Activated T-helper 1 cell treated with anti-CD3 and anti-CD28 coated beads, Interleukin-12 subunit alpha, Interleukin-12 subunit beta, Interleukin-2, Interleukin-4 antibody, amounts not matched to agents 30 ng/mL and 10 ng/mL and 1 ng/mL, durations not matched to agents 14 hours and 24 hours and 36 hours (primary cell): ENCODE data around the gene SYTL3. TPM values are rescaled to one million over a fixed set of nuclear protein-coding genes. Genes with fewer than 3 reads are reported as not detected.
A peak's percentile ranks its signal among the peaks of the same experiment; 100 is the strongest.

Experiments used
- DNase-seq: peaks from one replicate; pipeline ENCODE4 v3.0.0; 2021; ENCODE audit warnings: low spot score
- H3K27ac Mint-ChIP-seq: one replicate; pipeline ENCODE4 v1.8.0; 2021; ENCODE audit warnings: mild to moderate bottlenecking, mixed read lengths
- H3K27me3 Mint-ChIP-seq: one replicate; pipeline ENCODE4 v1.8.0; 2022; ENCODE audit warnings: mild to moderate bottlenecking, moderate library complexity, mixed read lengths; ENCODE audit not compliant: insufficient read depth
- H3K36me3 Mint-ChIP-seq: one replicate; pipeline ENCODE4 v1.8.0; 2021; ENCODE audit warnings: low read depth, mixed read lengths
- H3K4me1 Mint-ChIP-seq: one replicate; pipeline ENCODE4 v1.8.0; 2021; ENCODE audit warnings: low read depth, mixed read lengths
- H3K4me3 Mint-ChIP-seq: one replicate; pipeline ENCODE4 v1.8.0; 2021; ENCODE audit warnings: mild to moderate bottlenecking, moderate library complexity, mixed read lengths
- H3K9me3 Mint-ChIP-seq: one replicate; pipeline ENCODE4 v1.8.0; 2021; ENCODE audit warnings: mixed read lengths
- intact Hi-C: fragments of 100-400 bp; cut with micrococcal nuclease; formaldehyde crosslinking; loops from one replicate; pipeline ENCODE4 v1.15.1; 2024
- total RNA-seq: library from RNA; stranded (reverse); gene quantifications from 2 replicates; pipeline ENCODE4 v1.2.3, GENCODE V29; 2022

The SYTL3 gene
- total RNA-seq, 1 donor from 2014 or later: 123 TPM

DNA sequence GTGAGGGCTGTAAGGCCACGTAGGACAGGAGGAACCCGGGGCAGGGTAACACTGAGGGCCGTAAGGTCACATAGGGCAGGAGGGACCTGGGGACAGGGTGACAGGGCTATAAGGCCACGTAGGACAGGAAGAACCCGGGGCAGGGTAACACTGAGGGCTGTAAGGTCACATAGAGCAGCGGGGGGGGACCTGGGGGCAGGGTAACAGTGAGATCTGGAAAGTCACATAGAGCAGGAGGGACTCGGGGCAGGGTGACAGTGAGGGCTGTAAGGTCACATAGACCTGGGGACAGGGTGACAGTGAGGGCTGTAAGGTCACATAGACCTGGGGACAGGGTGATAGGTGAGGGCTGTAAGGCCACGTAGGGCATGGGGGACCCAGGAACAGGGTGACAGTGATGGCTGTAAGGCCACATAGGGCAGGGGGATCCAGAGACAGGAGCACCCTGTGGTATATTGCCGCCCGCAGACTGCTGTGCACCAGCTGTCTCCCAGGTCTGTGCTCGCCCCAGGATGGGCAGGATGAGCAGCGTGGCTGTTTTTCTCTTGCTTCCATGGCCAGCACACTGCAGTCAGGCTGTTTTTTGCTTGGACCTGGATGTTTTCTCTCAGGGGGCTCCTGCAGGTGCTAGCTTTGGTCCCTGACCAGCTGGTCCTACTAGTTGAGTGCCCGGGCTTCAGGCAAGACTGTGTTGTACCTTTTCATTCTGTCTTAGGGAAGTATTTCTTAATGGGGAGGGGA, 55.7 kb downstream of the SYTL3 start:
- H3K27ac Mint-ChIP-seq: no peak overlapping the region
- intact Hi-C loops: loop anchor here (2.0 kb wide), 1 partner anchor 15 kb away; no protein-coding TSS in a partner anchor

DNA sequence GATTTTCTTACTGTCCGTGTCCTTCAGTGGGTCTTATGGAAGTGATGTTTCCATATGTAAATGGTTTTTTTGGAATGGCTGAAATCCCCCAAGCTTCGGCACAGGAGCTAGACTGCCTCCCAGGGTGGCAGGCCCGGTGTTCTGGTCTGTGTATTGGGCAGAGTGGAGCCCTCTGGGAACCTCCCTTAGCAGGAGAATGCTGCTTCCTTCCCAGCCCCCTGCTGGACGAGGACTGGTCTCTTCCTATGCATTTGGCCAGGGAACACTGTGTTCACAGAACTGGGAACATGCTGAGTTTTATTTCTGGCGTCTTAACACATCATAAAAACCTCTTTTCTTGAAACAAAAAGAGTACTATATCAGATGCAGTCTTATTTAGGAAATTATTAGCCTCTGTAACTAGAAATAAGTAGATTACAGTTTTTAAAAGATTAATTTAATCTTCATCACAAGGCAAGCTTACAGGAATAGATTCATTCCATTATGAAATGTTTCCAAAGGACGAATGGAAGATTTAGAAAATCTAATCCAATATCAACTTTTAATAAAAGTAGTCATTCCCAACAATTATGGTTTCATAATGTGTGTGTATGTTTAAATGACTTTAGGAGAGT, 56.6 kb downstream of the SYTL3 start:
- intact Hi-C loops: no loop called here
- Mint-ChIP-seq H3K27ac (no peak overlapping the region), H3K4me3 (no peak overlapping the region), H3K4me1 (peaks cover 13% of the 10 kb centered on the region), H3K27me3 (no peaks in the 10 kb centered on the region), H3K36me3 (peaks cover 27% of the 10 kb centered on the region), H3K9me3 (no peaks in the 10 kb centered on the region)
- DNase-seq: no peak

More for the DNA sequence above, 55.7 kb downstream of the SYTL3 start:
- no peaks in the 10 kb centered on the region for H3K27me3 Mint-ChIP-seq
- peaks cover 29% of the 10 kb centered on the region for H3K36me3 Mint-ChIP-seq
- no peaks in the 10 kb centered on the region for H3K9me3 Mint-ChIP-seq
- DNase-seq: no peak
- H3K4me3 Mint-ChIP-seq: no peak overlapping the region
- H3K4me1 Mint-ChIP-seq: peaks cover 19% of the 10 kb centered on the region

GRCh38 chr6:158707120-158707820, 57.4 kb downstream of the SYTL3 start:
- Mint-ChIP-seq H3K36me3 (peaks cover 33% of the 10 kb centered on the region), H3K9me3 (no peaks in the 10 kb centered on the region), H3K4me1 (peaks cover 21% of the 10 kb centered on the region), H3K27me3 (no peaks in the 10 kb centered on the region), H3K27ac (no peak overlapping the region), H3K4me3 (no peak overlapping the region)
- intact Hi-C loops: no loop called here
- no peak for DNase-seq

- Mint-ChIP-seq H3K27ac (no peak overlapping the region), H3K27me3 (no peaks in the 10 kb centered on the region), H3K36me3 (peaks cover 36% of the 10 kb centered on the region), H3K4me3 (no peak overlapping the region), H3K4me1 (peaks cover 22% of the 10 kb centered on the region), H3K9me3 (no peaks in the 10 kb centered on the region)
- DNase-seq: no peak
- intact Hi-C loops: no loop called here
These were observed 58.0 kb downstream of the SYTL3 start for GRCh38 chr6:158707821-158708195.

GRCh38 chr6:158708239-158708638, 58.4 kb downstream of the SYTL3 start:
- Mint-ChIP-seq H3K27ac (no peak overlapping the region), H3K36me3 (peaks cover 39% of the 10 kb centered on the region), H3K27me3 (no peaks in the 10 kb centered on the region), H3K4me3 (no peak overlapping the region), H3K9me3 (no peaks in the 10 kb centered on the region), H3K4me1 (peaks cover 24% of the 10 kb centered on the region)
- intact Hi-C loops: no loop called here
- no peak for DNase-seq

- no peak for DNase-seq
- H3K36me3 Mint-ChIP-seq: peaks cover 52% of the 10 kb centered on the region
- no peaks in the 10 kb centered on the region for H3K27me3 Mint-ChIP-seq
- peaks cover 31% of the 10 kb centered on the region for H3K4me1 Mint-ChIP-seq
- intact Hi-C loops: no loop called here
- H3K9me3 Mint-ChIP-seq: no peaks in the 10 kb centered on the region
- no peak overlapping the region for H3K27ac Mint-ChIP-seq
- H3K4me3 Mint-ChIP-seq: no peak overlapping the region
These were observed 60.0 kb downstream of the SYTL3 start for GRCh38 chr6:158709809-158710208.

GRCh38 chr6:158711264-158711663, 61.4 kb downstream of the SYTL3 start:
- intact Hi-C loops: no loop called here
- Mint-ChIP-seq H3K36me3 (peaks cover 65% of the 10 kb centered on the region), H3K4me1 (peaks cover 45% of the 10 kb centered on the region), H3K9me3 (no peaks in the 10 kb centered on the region), H3K27me3 (peaks cover 2% of the 10 kb centered on the region), H3K4me3 (no peak overlapping the region), H3K27ac (no peak overlapping the region)
- DNase-seq: no peak

DNA sequence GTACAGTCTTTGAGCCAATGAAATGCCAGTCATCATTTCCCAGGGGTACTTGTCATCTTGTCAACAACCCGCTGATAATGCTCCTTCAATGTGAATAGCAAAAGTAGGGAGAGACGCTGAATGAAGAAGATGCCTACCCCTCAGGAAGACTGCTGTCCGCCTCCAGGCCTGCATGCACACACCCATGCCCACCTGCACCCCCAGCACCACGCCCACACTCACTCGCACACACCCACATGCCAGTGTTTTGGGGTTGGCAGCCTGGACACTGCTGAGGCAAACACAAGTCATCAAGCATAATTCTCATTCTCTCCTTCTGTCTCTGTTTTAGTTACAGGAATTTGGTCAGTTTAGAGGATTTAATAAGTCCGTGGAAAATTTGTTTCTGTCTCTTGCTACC, 63.6 kb downstream of the SYTL3 start:
- Mint-ChIP-seq H3K4me3 (no peak overlapping the region), H3K4me1 (peaks cover 60% of the 10 kb centered on the region), H3K36me3 (peaks cover 74% of the 10 kb centered on the region), H3K27me3 (peaks cover 2% of the 10 kb centered on the region), H3K9me3 (no peaks in the 10 kb centered on the region), H3K27ac (no peak overlapping the region)
- intact Hi-C loops: no loop called here
- DNase-seq: no peak

- peaks cover 72% of the 10 kb centered on the region for H3K4me1 Mint-ChIP-seq
- intact Hi-C loops: no loop called here
These were observed 64.9 kb downstream of the SYTL3 start for GRCh38 chr6:158714706-158715105.

GRCh38 chr6:158715330-158716311, 65.8 kb downstream of the SYTL3 start:
- peaks cover 80% of the 10 kb centered on the region for H3K4me1 Mint-ChIP-seq
- H3K27me3 Mint-ChIP-seq: peaks cover 2% of the 10 kb centered on the region
- no peak overlapping the region for H3K4me3 Mint-ChIP-seq
- intact Hi-C loops: no loop called here
- no peak for DNase-seq
- peaks cover 73% of the 10 kb centered on the region for H3K36me3 Mint-ChIP-seq
- no peaks in the 10 kb centered on the region for H3K9me3 Mint-ChIP-seq
- H3K27ac Mint-ChIP-seq: no peak overlapping the region

More at GRCh38 chr6:158714706-158715105, 64.9 kb downstream of the SYTL3 start:
- H3K36me3 Mint-ChIP-seq: peaks cover 78% of the 10 kb centered on the region
- H3K9me3 Mint-ChIP-seq: no peaks in the 10 kb centered on the region
- no peak overlapping the region for H3K4me3 Mint-ChIP-seq
- DNase-seq: no peak
- peaks cover 2% of the 10 kb centered on the region for H3K27me3 Mint-ChIP-seq
- peak overlapping the region; percentile 50 for H3K27ac Mint-ChIP-seq

- Mint-ChIP-seq H3K27me3 (peaks cover 2% of the 10 kb centered on the region), H3K27ac (peak overlapping the region; percentile 59), H3K36me3 (peaks cover 73% of the 10 kb centered on the region), H3K4me3 (peak overlapping the region; percentile 50), H3K9me3 (no peaks in the 10 kb centered on the region), H3K4me1 (peaks cover 76% of the 10 kb centered on the region)
- DNase-seq: no peak
- intact Hi-C loops: no loop called here
These were observed 67.8 kb downstream of the SYTL3 start for GRCh38 chr6:158717341-158718330.
